ENCODE measurements around the gene CASP8.

DNA sequence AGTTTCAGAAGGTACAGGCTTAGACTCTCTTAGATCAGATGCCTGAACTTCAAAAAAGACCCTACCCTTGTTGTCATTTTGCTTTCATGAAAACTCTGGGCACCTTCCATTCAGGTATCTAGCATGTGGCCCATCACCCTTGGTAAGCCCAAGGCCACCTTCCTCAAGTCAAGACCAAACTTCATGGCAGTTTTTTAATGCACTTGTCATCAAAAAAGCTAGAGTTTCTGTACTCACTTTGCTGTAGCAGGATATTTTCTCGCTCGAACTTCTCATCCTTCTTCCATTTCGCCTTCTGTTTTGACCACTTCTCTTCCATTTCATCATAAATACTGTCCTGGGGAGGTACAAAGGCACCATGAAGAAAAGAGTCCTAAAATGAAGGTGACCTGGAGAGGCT is 48.6 kb downstream of the CASP8 start:
- TF ChIP-seq RAD51 (IDR thresholded peaks at IDR 0.05; ENCODE audit: borderline replicate concordance, low read depth) (no peak), CEBPB (tag; IDR thresholded peaks at IDR 0.05) (no peak), ZFX (CRISPR knock-in tag; IDR thresholded peaks at IDR 0.05) (no peak), ZNF253 (CRISPR knock-in tag; conservative IDR thresholded peaks at IDR 0.05) (no peak), HDAC6 (IDR thresholded peaks at IDR 0.05; ENCODE audit: low read depth, low read length) (no peak), NR2C1 (IDR thresholded peaks at IDR 0.05) (no peak), NR2C1 (tag; IDR thresholded peaks at IDR 0.05) (no peak)
- TF ChIP-seq, protein P1, sequence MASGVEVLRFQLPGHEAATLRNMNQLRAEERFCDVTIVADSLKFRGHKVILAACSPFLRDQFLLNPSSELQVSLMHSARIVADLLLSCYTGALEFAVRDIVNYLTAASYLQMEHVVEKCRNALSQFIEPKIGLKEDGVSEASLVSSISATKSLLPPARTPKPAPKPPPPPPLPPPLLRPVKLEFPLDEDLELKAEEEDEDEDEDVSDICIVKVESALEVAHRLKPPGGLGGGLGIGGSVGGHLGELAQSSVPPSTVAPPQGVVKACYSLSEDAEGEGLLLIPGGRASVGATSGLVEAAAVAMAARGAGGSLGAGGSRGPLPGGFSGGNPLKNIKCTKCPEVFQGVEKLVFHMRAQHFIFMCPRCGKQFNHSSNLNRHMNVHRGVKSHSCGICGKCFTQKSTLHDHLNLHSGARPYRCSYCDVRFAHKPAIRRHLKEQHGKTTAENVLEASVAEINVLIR (CRISPR knock-in tag; IDR thresholded peaks at IDR 0.05) = no peak
- TF ChIP-seq, protein P2, sequence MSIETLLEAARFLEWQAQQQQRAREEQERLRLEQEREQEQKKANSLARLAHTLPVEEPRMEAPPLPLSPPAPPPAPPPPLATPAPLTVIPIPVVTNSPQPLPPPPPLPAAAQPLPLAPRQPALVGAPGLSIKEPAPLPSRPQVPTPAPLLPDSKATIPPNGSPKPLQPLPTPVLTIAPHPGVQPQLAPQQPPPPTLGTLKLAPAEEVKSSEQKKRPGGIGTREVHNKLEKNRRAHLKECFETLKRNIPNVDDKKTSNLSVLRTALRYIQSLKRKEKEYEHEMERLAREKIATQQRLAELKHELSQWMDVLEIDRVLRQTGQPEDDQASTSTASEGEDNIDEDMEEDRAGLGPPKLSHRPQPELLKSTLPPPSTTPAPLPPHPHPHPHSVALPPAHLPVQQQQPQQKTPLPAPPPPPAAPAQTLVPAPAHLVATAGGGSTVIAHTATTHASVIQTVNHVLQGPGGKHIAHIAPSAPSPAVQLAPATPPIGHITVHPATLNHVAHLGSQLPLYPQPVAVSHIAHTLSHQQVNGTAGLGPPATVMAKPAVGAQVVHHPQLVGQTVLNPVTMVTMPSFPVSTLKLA (conservative IDR thresholded peaks at IDR 0.05) = no peak
- TF ChIP-seq, protein P3, sequence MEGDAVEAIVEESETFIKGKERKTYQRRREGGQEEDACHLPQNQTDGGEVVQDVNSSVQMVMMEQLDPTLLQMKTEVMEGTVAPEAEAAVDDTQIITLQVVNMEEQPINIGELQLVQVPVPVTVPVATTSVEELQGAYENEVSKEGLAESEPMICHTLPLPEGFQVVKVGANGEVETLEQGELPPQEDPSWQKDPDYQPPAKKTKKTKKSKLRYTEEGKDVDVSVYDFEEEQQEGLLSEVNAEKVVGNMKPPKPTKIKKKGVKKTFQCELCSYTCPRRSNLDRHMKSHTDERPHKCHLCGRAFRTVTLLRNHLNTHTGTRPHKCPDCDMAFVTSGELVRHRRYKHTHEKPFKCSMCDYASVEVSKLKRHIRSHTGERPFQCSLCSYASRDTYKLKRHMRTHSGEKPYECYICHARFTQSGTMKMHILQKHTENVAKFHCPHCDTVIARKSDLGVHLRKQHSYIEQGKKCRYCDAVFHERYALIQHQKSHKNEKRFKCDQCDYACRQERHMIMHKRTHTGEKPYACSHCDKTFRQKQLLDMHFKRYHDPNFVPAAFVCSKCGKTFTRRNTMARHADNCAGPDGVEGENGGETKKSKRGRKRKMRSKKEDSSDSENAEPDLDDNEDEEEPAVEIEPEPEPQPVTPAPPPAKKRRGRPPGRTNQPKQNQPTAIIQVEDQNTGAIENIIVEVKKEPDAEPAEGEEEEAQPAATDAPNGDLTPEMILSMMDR (IDR thresholded peaks at IDR 0.05 in 2 of 3, conservative IDR thresholded peaks at IDR 0.05 in 1 of 3; ENCODE audit: insufficient read depth in 2 of 3, low read depth in 1 of 3, low read length in 3 of 3) = no peak
